A549 (cell line): ENCODE data around the gene TMEM179B. TPM values are rescaled to one million over a fixed set of nuclear protein-coding genes. Genes with fewer than 3 reads are reported as not detected.

ENCODE experiments used
- ATAC-seq, 2 experiments: fragments of 200-7000 bp in 1 of 2; fragments of >200 bp in 1 of 2; cut with Nextera tagmentation in 1 of 2; cut with Tn5 transposase in 1 of 2; 3 replicates each; pipeline versions ENCODE4 v1.8.0 to v1.9.1; 2018 to 2020; ENCODE audit warnings: mild to moderate bottlenecking in 1 of 2, moderate library complexity in 1 of 2
- CTCF ChIA-PET: fragments of 300-600 bp; sonication (Branson Sonifier 250); formaldehyde crosslinking; extraction: SDS; loops from one replicate; lab custom pipeline; 2021; ENCODE audit warnings: antibody characterized with exemption, inconsistent platforms; lab: Yijun Ruan, JAX
- POLR2A ChIA-PET: fragments of 350-600 bp; formaldehyde crosslinking; extraction: SDS; loops from one replicate; lab custom pipeline; 2021; ENCODE audit warnings: antibody characterized with exemption, inconsistent platforms; lab: Yijun Ruan, JAX
- DNase-seq, 2 experiments: peaks; one replicate each; pipeline versions ENCODE4 v3.0.0 to v3.0.0-alpha.2; 2011 to 2016; ENCODE audit warnings: low read depth in 1 of 2, low spot score in 1 of 2
- FAIRE-seq: peaks from 2 replicates; lab custom pipeline; 2011; peaks lifted over from hg19 to GRCh38; lab: Jason Lieb, UNC
- H3K27ac ChIP-seq, 2 experiments: fragments of >200 bp; sonication (Bioruptor Twin); formaldehyde crosslinking; 3 replicates each; pipeline ENCODE4 v1.5.1; 2016 to 2017
- H3K4me1 ChIP-seq: fragments of >200 bp; sonication (Bioruptor Twin); formaldehyde crosslinking; 3 replicates; pipeline ENCODE4 v1.6.1; 2016
- H3K4me2 ChIP-seq: fragments of >200 bp; sonication (Bioruptor Twin); formaldehyde crosslinking; 3 replicates; pipeline ENCODE4 v1.6.1; 2016
- H3K4me3 ChIP-seq: fragments of >200 bp; sonication (Bioruptor Twin); formaldehyde crosslinking; 3 replicates; pipeline ENCODE4 v1.5.1; 2016
- H3K9me3 ChIP-seq: fragments of >200 bp; sonication (Bioruptor Twin); formaldehyde crosslinking; 3 replicates; pipeline ENCODE4 v1.6.1; 2016
- BHLHE40 ChIP-seq: IDR thresholded peaks from 2 replicates; pipeline ENCODE4 v1.6.1; 2012; ENCODE audit warnings: low read depth, low read length, inconsistent platforms
- CBX8 ChIP-seq: fragments of 200-600 bp; sonication (generic); IDR thresholded peaks from 2 replicates; pipeline ENCODE4 v1.6.1; 2016
- CEBPB ChIP-seq, 2 experiments: fragments of >200 bp in 1 of 2; sonication (Bioruptor Twin) in 1 of 2; formaldehyde crosslinking in 1 of 2; IDR thresholded peaks; 2 replicates each; pipeline ENCODE4 v1.6.1; 2012 to 2016
- CHD4 ChIP-seq: fragments of 200-600 bp; sonication (generic); IDR thresholded peaks from 2 replicates; pipeline ENCODE4 v1.6.1; 2016; ENCODE audit warnings: antibody characterized with exemption, mild to moderate bottlenecking, borderline replicate concordance
- CTCF ChIP-seq: fragments of >200 bp; sonication (Bioruptor Twin); formaldehyde crosslinking; IDR thresholded peaks from 3 replicates; pipeline ENCODE4 v1.5.1; 2016
- E2F6 ChIP-seq: IDR thresholded peaks from 2 replicates; pipeline ENCODE4 v1.6.1; 2012; ENCODE audit warnings: low read depth, borderline replicate concordance
- EHF ChIP-seq: fragments of 250-450 bp; sonication (Bioruptor Pico); IDR thresholded peaks from 2 replicates; pipeline ENCODE4 v1.5.0; 2020; ENCODE audit warnings: mild to moderate bottlenecking
- EHMT2 ChIP-seq: fragments of 200-600 bp; sonication (generic); IDR thresholded peaks from 2 replicates; pipeline ENCODE4 v1.6.1; 2016; ENCODE audit warnings: antibody characterized with exemption, low read depth, mild to moderate bottlenecking, moderate library complexity
- ELK1 ChIP-seq: fragments of 150-350 bp; IDR thresholded peaks from 2 replicates; pipeline ENCODE4 v1.6.1; 2014; ENCODE audit warnings: low read depth, mild to moderate bottlenecking, low read length
- FOSB ChIP-seq: fragments of 250-450 bp; sonication (Bioruptor Pico); IDR thresholded peaks from 2 replicates; pipeline ENCODE4 v1.5.0; 2020; ENCODE audit warnings: mild to moderate bottlenecking, moderate library complexity
- FOSL2 ChIP-seq, 2 experiments: fragments of 450-650 bp in 1 of 2; fragments of >200 bp in 1 of 2; sonication (Bioruptor Twin) in 1 of 2; formaldehyde crosslinking; IDR thresholded peaks; 2 replicates each; pipeline versions ENCODE4 v1.5.0 to v1.6.1; 2016 to 2020; ENCODE audit warnings: mild to moderate bottlenecking in 1 of 2, moderate library complexity in 1 of 2
- FOXS1 ChIP-seq: fragments of 250-450 bp; sonication (Bioruptor Pico); IDR thresholded peaks from 2 replicates; pipeline ENCODE4 v1.5.0; 2020; ENCODE audit warnings: mild to moderate bottlenecking, moderate library complexity
- HES2 ChIP-seq: fragments of >200 bp; sonication (Bioruptor Twin); formaldehyde crosslinking; IDR thresholded peaks from 2 replicates; pipeline ENCODE4 v1.6.1; 2016
- HOXA7 ChIP-seq: fragments of 250-450 bp; sonication (Bioruptor Pico); IDR thresholded peaks from 2 replicates; pipeline ENCODE4 v1.5.0; 2020; ENCODE audit warnings: mild to moderate bottlenecking, moderate library complexity
- HOXB5 ChIP-seq: fragments of 250-450 bp; sonication (Bioruptor Pico); IDR thresholded peaks from 2 replicates; pipeline ENCODE4 v1.5.0; 2020; ENCODE audit warnings: mild to moderate bottlenecking, moderate library complexity
- JUNB ChIP-seq: fragments of >200 bp; sonication (Bioruptor Twin); formaldehyde crosslinking; IDR thresholded peaks from 2 replicates; pipeline ENCODE4 v1.6.1; 2016
- KDM1A ChIP-seq: fragments of 200-600 bp; sonication (generic); IDR thresholded peaks from 2 replicates; pipeline ENCODE4 v1.6.1; 2016; ENCODE audit warnings: low read depth, mild to moderate bottlenecking
- KDM5A ChIP-seq: fragments of 200-600 bp; sonication (generic); IDR thresholded peaks from 2 replicates; pipeline ENCODE4 v1.6.1; 2016; ENCODE audit warnings: antibody characterized with exemption, mild to moderate bottlenecking
- MAX ChIP-seq: IDR thresholded peaks from 2 replicates; pipeline ENCODE4 v1.6.1; 2012
- MAZ ChIP-seq: fragments of 150-350 bp; IDR thresholded peaks from 2 replicates; pipeline ENCODE4 v1.6.1; 2014; ENCODE audit warnings: antibody characterized with exemption, low read depth, low read length, borderline replicate concordance
- MYC ChIP-seq: IDR thresholded peaks from 2 replicates; pipeline ENCODE4 v1.6.1; 2012; ENCODE audit warnings: mild to moderate bottlenecking, inconsistent platforms, low read length, improper control_type of control experiment, borderline replicate concordance
- NFE2L2 ChIP-seq: fragments of 150-350 bp; conservative IDR thresholded peaks from 2 replicates; pipeline ENCODE4 v1.6.1; 2014; ENCODE audit warnings: low read length
- NPAS2 ChIP-seq: fragments of 250-450 bp; sonication (Bioruptor Pico); IDR thresholded peaks from 2 replicates; pipeline ENCODE4 v1.8.0; 2022; ENCODE audit warnings: mild to moderate bottlenecking, moderate library complexity, borderline replicate concordance
- PBX3 ChIP-seq: IDR thresholded peaks from 2 replicates; pipeline ENCODE4 v1.6.1; 2012
- PHF8 ChIP-seq: fragments of 200-600 bp; sonication (generic); IDR thresholded peaks from 2 replicates; pipeline ENCODE4 v1.6.1; 2016; ENCODE audit warnings: low read depth, mild to moderate bottlenecking, antibody characterized with exemption, moderate library complexity, borderline replicate concordance
- POLR2AphosphoS2 ChIP-seq: conservative IDR thresholded peaks from 2 replicates; pipeline ENCODE4 v1.6.1; 2012; ENCODE audit warnings: low read length, improper control_type of control experiment, inconsistent platforms
- RAD21 ChIP-seq, 2 experiments: fragments of >200 bp in 1 of 2; sonication (Bioruptor Twin) in 1 of 2; formaldehyde crosslinking in 1 of 2; IDR thresholded peaks in 1 of 2; conservative IDR thresholded peaks in 1 of 2; 2 replicates in 1 of 2; 3 replicates in 1 of 2; pipeline ENCODE4 v1.6.1; 2012 to 2018; ENCODE audit warnings: inconsistent platforms in 1 of 2
- RCOR1 ChIP-seq: fragments of 150-350 bp; IDR thresholded peaks from 2 replicates; pipeline ENCODE4 v1.6.1; 2014; ENCODE audit warnings: antibody characterized with exemption, low read length, low read depth
- SREBF2 ChIP-seq: fragments of 450-650 bp; IDR thresholded peaks from 2 replicates; pipeline ENCODE4 v1.6.1; 2014; ENCODE audit warnings: mild to moderate bottlenecking, moderate library complexity
- TP53 ChIP-seq: fragments of 250-450 bp; sonication (Bioruptor Pico); IDR thresholded peaks from 2 replicates; pipeline ENCODE4 v1.5.0; 2021; ENCODE audit warnings: mild to moderate bottlenecking, moderate library complexity
- ZC3H11A ChIP-seq: fragments of 450-650 bp; IDR thresholded peaks from 2 replicates; pipeline ENCODE4 v1.6.1; 2014; ENCODE audit warnings: antibody characterized with exemption, mild to moderate bottlenecking
- ZFP36 ChIP-seq: fragments of 450-650 bp; IDR thresholded peaks from 2 replicates; pipeline ENCODE4 v1.6.1; 2014; ENCODE audit warnings: borderline replicate concordance; ENCODE audit not compliant: partially characterized antibody
- WGBS: methylation state at CpG from one replicate; pipeline ENCODE4 v1.1.6; 2017; ENCODE audit errors: missing lambda C conversion rate; 5-methylcytosine and 5-hydroxymethylcytosine counted together
- polyA minus RNA-seq: library from RNA; depleted of rRNA, polyadenylated mRNA; stranded (reverse); fragments of >200 nt; gene quantifications from 2 replicates; pipeline ENCODE4 v1.2.3, GENCODE V29; 2011; rRNA and poly(A)+ RNA removed
- polyA plus RNA-seq, 4 experiments: library from polyadenylated mRNA; depleted of rRNA in 3 of 4; stranded (reverse); fragments of >200 nt; fragmentation: RNase III in 1 of 4; extraction: RNeasy Plus Mini Kit Qiagen cat#74134 plus additional on column Dnase treatment in 1 of 4; gene quantifications; 2 replicates in 3 of 4; 3 replicates in 1 of 4; pipeline ENCODE4 v1.2.3, GENCODE V29; 2011 to 2017

TMEM179B gene
- polyA plus RNA-seq (2011; rRNA removed) = 64.7 and 105 TPM in 2 replicates
- polyA plus RNA-seq (2012; cell fraction: cytosol; rRNA removed) = 84.2 and 102 TPM in 2 replicates
- polyA plus RNA-seq (2012; cell fraction: nucleus; rRNA removed) = 72.8 and 89.9 TPM in 2 replicates
- polyA plus RNA-seq (2017; fragmentation: RNase III; extraction: RNeasy Plus Mini Kit Qiagen cat#74134 plus additional on column Dnase treatment) = 57.6 to 64.4 TPM (median 62.8 TPM) in 3 replicates
- polyA minus RNA-seq = 101 and 134 TPM in 2 replicates

- FAIRE-seq = no peak
- H3K9me3 ChIP-seq = no peaks in the 10 kb centered on the region
- ChIA-PET POLR2A (interaction anchor here (0.6 to 3.6 kb wide), 17 partner anchors 12 to 196 kb away, joined by 3 to 59 read pairs (median 8); partner anchors contain the start of genes C11orf98, CSKMT, HNRNPUL2 and NXF1), CTCF (interaction anchor here (0.5 to 8.3 kb wide), 50 partner anchors 9 to 1531 kb away, joined by 3 to 211 read pairs (median 4); partner anchors contain the start of genes C11orf98, CSKMT, HNRNPUL2 and NXF1)
- peak; percentile 93 to 98 for DNase-seq
- ATAC-seq = peak; percentile 77 to 79
- H3K4me1 ChIP-seq = peaks cover 33% of the 10 kb centered on the region
- H3K4me2 ChIP-seq = peak within 1 kb of the TSS; percentile 77
- WGBS = 2% methylated on average over 39 of the region's 88 CpGs
- H3K27ac ChIP-seq = peak within 1 kb of the TSS; percentile 89 to 96
- peak within 1 kb of the TSS; percentile 78 for H3K4me3 ChIP-seq
- TF ChIP-seq NFE2L2 = no peak
- TF ChIP-seq SREBF2 = no peak; the same call in 1 of the 2 replicates
- no peak for TF ChIP-seq KDM1A
- TF ChIP-seq PBX3 = peak; percentile 79
- TF ChIP-seq HOXA7 = no peak
- no peak for TF ChIP-seq NPAS2 (CRISPR knock-in tag)
- peak; percentile 90 for TF ChIP-seq PHF8
- no peak for TF ChIP-seq CHD4
- no peak for TF ChIP-seq ZFP36
- TF ChIP-seq TP53 (CRISPR knock-in tag) = peak; percentile 85
- no peak for TF ChIP-seq HES2
- peak; percentile 86 for TF ChIP-seq MAX
- no peak for TF ChIP-seq ELK1
- TF ChIP-seq JUNB = no peak
- TF ChIP-seq CEBPB (IDR thresholded peaks at IDR 0.05) = no peak; a peak in 1 of 4 replicates
- no peak for TF ChIP-seq MAZ
- peak; percentile 29 to 38; a peak in 2 of 5 replicates for TF ChIP-seq RAD21 (conservative IDR thresholded peaks at IDR 0.05 in 1 of 2, IDR thresholded peaks at IDR 0.05 in 1 of 2)
- no peak for TF ChIP-seq ZC3H11A
- TF ChIP-seq FOXS1 (CRISPR knock-in tag) = no peak
- no peak for TF ChIP-seq FOSB (CRISPR knock-in tag)
- TF ChIP-seq EHF (CRISPR knock-in tag) = no peak
- TF ChIP-seq BHLHE40 = no peak
- TF ChIP-seq KDM5A = peak; percentile 70
- peak; percentile 48; the same call in 1 of the 2 replicates for TF ChIP-seq E2F6
- no peak for TF ChIP-seq CBX8
- TF ChIP-seq HOXB5 (CRISPR knock-in tag) = no peak
- no peak; the same call in 1 of the 2 replicates for TF ChIP-seq RCOR1
- no peak; the same call in 2 of the 3 replicates for TF ChIP-seq CTCF
- TF ChIP-seq MYC = peak; percentile 41
- TF ChIP-seq EHMT2 = no peak
- TF ChIP-seq POLR2AphosphoS2 = no peak
- no peak for TF ChIP-seq FOSL2 (IDR thresholded peaks at IDR 0.05)
- peak; percentile 89 for TF ChIP-seq FOSL2 (CRISPR knock-in tag; IDR thresholded peaks at IDR 0.05)
These were observed at the start of gene TMEM179B for GRCh38 chr11:62787005-62787759. TSS of gene TMEM179B (plus strand) at chr11:62787402. CDS start at chr11:62787432, 30 bp downstream.
